ENCODE measurements around the gene RBM44.

DNA sequence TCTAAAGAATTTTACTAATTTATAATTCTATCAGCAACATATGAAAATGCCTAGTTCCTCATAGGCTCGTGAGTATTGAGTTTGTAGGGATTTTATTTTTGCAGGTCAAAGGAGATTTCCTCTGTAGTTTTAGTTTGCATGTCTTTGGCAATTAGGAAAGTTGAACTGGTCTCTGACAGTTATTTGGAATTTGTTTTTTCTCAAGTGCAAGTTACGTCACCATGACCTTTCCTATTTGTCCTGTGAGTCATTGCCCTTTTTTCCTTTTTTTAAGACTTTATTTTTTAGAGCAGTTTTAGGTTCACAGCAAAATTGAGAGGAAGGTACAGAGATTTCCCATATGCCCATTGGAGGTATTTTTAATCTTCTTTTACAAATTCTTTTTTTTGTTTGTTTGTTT lies 89.8 kb downstream of the RBM44 start:
- TF ChIP-seq, protein P1, sequence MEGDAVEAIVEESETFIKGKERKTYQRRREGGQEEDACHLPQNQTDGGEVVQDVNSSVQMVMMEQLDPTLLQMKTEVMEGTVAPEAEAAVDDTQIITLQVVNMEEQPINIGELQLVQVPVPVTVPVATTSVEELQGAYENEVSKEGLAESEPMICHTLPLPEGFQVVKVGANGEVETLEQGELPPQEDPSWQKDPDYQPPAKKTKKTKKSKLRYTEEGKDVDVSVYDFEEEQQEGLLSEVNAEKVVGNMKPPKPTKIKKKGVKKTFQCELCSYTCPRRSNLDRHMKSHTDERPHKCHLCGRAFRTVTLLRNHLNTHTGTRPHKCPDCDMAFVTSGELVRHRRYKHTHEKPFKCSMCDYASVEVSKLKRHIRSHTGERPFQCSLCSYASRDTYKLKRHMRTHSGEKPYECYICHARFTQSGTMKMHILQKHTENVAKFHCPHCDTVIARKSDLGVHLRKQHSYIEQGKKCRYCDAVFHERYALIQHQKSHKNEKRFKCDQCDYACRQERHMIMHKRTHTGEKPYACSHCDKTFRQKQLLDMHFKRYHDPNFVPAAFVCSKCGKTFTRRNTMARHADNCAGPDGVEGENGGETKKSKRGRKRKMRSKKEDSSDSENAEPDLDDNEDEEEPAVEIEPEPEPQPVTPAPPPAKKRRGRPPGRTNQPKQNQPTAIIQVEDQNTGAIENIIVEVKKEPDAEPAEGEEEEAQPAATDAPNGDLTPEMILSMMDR (conservative IDR thresholded peaks at IDR 0.05 in 1 of 2, IDR thresholded peaks at IDR 0.05 in 1 of 2; ENCODE audit: low read depth in 1 of 2, low read length in 2 of 2): no peak
- TF ChIP-seq EZH2 (IDR thresholded peaks at IDR 0.05; ENCODE audit: low read length, missing control alignments): no peak

Measured in fibroblast of lung (primary cell).